Activated CD8-positive, alpha-beta memory T cell treated with anti-CD3 and anti-CD28 coated beads for 4 hours (primary cell): ENCODE measurements around the gene ZNF507.
"Not testable (repeated sequence)": the region's sequence is repeated elsewhere in the genome, so short reads cannot be mapped to it uniquely, and the experiment has no call there.

Experiments
- DNase-seq, 2 donors: peaks; one replicate each; pipeline ENCODE4 v3.0.0-alpha.2; 2020; ENCODE audit warnings: low read depth in 2 of 2

The ZNF507 gene

GRCh38 chr19:32367948-32368536, 22.6 kb downstream of the ZNF507 start:
- no peak for DNase-seq

DNA sequence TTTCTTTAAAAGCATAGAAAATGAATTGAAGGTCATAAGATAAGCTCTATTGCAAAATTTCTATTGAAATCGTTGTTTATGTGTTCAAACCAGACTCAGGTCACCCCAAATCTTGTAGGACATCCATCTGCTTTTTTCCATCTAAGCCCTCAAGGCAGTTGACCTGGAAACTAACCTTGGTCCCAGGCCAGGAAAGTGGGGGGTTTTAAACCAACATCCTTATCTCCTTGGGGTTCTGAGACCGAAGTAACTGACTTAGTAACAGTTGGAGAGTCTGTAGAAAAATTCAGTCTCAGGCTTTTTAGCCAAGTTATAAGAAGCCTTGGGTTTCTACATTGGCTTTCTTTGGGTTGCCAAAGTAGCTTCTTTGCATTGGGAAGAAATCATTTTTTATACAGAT, 23.4 kb downstream of the ZNF507 start:
- no peak for DNase-seq

DNA sequence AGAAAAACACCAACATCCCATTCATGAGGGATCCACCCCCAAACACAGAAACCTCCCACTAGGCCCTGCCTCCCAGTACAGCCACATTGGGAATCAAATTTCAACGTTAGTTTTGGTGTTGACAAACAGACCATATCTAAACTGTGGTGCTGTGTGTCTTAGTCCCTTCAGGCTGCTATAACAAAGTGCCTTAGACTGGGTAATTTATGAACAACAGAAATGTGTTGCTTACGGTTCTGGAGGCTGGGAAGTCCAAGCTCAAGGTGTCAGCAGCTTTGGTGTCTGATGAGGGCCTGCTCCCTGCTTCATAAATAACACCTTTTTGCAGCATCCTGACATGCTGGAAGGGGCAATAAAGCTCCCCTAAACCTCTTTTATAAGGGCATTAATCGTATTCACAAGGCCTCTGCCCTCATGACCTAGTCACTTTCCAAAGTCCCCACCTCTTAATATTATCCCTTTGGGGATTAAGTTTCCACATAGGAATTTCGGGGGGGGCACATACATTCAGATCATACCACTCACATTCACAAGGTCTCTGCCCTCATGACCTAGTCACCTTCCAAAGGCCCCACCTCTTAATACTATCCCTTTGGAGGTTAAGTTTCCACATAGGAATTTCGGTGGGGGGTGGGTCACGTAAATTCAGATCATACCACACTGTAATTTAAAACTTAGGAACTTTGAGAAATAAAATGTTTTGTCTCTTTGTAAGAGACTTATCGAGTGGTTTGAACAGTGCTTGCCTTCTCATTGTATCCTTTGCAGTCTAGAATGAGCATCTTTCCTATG, 27.5 kb downstream of the ZNF507 start:
- DNase-seq: no peak

GRCh38 chr19:32373585-32374295, 28.3 kb downstream of the ZNF507 start:
- DNase-seq: no peak

DNA sequence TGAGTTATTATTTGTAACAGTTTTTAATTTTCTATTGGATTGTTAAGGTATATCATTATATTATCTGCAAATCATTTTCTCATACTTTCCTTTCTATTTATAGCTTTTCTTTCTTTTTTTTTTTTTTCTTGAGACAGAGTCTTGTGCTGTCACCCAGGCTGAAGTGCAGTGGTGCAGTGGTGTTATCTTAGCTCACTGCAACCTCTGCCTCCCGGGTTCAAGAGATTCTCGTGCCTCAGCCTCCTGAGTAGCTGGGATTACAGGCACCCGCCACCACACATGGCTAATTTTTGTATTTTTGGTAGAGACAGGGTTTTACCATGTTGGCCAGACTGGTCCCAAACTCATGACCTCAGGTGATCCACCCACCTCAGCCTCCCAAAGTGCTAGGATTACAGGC, 29.0 kb downstream of the ZNF507 start:
- not testable (repeated sequence) for DNase-seq

DNA sequence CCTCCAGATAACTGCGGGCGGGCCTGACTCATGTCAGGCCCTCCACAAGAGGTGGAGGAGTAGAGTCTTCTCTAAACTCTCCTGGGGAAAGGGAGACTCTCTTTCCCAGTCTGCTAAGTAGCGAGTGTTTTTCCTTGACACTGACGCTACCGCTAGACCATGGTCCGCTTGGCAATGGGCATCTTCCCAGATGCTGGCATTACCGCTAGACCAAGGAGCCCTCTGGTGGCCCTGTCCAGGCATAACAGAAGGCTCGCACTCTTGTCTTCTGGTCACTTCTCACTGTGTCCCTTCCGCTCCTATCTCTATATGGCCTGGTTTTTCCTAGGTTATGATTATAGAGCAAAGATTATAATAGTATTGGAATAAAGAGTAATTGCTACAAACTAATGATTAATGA, 31.7 kb downstream of the ZNF507 start:
- DNase-seq: not testable (repeated sequence)

GRCh38 chr19:32380269-32380668, 34.9 kb downstream of the ZNF507 start:
- DNase-seq: no peak

GRCh38 chr19:32387701-32388392, 42.4 kb downstream of the ZNF507 start:
- DNase-seq: no peak

DNA sequence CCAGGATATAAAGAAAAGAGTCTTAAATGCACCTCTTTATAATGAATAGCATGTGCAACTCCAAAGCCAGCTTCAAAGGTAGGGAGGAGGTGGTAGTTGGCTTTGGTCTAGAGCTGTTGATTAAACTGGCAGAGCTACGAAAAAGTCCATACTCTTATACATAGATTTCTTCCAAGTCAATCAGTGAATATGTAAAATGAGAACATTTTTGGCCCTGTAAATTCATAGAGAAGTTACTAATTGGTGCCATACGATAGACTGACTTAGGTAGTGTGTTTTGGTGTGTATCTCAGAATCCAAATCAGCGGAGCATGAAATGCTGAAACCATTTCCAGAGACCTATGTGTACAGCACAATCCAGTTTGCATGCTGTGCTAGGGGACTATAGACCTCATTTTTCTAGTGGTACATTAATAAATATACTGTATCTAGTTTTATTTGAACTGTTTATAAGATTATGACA, 43.0 kb downstream of the ZNF507 start:
- DNase-seq: no peak

- no peak for DNase-seq
Observed at GRCh38 chr19:32392901-32393300, 47.5 kb downstream of the ZNF507 start.

GRCh38 chr19:32396046-32396652, 50.7 kb downstream of the ZNF507 start:
- no peak for DNase-seq

DNA sequence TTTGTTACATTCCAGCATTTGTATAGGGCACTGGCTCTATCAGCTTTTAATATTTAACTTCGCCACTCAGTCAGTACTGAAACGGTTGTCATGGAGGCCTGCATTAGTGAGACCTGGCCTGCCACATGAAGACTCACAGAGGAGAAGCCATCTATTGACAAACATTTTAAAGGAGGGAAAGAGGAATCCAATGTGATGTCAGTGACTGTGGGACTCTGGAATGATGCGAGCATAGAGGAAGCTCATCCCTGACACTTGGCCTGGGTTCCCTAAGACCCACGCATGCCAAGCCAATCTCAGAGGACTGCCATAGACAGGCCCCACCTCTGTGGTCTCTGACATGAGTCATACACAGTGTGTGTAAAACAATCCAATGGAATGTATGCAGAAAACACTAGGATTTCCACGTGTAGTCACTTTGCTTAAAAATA, 52.3 kb downstream of the ZNF507 start:
- no peak for DNase-seq

- no peak for DNase-seq
Observed at GRCh38 chr19:32401992-32402391, 56.6 kb downstream of the ZNF507 start.

DNA sequence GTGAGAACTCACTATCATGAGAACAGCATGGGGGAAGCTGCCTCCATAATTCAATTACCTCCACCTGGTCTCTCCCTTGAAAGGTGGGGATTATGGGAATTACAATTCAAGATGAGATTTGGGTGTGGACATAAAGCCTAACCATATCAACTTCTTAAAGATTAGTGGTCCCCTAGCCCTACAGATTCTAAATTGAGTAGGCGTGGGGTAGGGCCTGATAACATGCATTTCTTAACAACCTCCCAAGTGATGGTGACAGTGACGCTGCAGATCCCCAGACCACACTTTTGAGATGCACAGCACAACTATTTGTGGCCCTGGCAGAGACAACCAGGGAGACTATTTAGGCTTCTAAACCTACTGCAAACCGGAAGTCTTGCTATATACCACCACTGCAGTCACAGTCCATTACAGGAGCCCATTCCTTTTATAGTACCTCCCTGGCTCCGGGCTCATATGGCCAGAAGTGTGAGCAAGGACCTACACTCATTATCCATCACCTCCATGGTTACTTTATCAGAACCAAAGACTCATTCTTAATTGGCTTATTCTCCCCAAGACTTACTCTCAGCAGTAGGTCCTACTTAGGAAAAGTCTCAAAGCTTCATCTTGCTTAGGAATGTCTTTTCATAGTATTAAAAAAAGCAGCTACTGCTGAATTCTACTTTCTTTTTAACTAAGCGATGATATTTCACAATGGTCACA, 58.0 kb downstream of the ZNF507 start:
- no peak for DNase-seq

- no peak for DNase-seq
Observed at GRCh38 chr19:32404213-32404932, 59.0 kb downstream of the ZNF507 start.

GRCh38 chr19:32404933-32405430, 59.6 kb downstream of the ZNF507 start:
- no peak for DNase-seq

GRCh38 chr19:32405431-32406160, 60.2 kb downstream of the ZNF507 start, which contains the start of gene DPY19L3:
Gene DPY19L3, plus strand, starts transcription at chr19:32405770. Its CDS starts 2,484 bp downstream, at chr19:32408254.
- peak; percentile 81 to 84 for DNase-seq

DNA sequence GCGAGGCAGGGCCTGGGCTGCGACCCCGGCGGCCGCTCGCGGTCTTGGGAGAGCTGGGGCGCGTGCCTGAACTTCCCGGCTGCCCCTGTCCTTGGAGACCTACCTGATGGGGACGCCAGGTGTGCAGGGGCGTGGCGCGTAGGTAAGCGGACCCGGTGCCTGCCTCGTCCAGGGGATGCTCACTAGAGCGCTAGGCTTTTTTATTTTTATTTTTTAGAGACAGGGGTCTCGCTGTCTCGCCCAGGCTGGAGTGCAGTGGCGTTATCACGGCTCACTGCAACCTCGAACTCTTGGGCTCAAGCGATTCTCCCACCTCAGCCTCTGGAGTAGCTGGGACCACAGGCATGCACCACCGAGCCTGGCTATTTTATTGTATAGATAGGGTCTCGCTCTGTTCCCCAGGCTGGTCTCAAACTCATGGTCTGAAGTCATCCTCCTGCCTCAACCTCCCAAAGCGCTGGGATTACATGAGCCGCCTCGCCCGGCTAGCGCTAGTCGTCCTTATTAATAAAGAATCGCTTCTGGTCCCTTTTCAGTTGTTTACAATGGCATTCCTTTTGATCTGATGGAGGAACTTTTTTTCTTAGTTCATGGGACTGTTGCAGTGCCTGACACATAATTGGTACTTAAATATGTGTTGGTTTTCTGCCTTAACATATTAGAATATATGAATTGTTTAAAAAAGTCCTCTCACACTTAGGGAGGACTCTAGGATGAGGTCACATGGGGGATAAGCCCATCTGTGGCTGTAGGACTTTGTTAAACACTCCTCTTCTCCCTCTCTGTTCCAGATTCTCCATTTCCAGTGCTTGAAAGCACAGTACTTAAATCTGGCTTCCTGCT, 61.0 kb downstream of the ZNF507 start:
- no peak for DNase-seq
